ENCODE data around the gene ADAMTSL5.
"Not testable (repeated sequence)": the region's sequence is repeated elsewhere in the genome, so short reads cannot be mapped to it uniquely, and the experiment has no call there.

ADAMTSL5 gene

GRCh38 chr19:1512671-1513498, at the start of gene ADAMTSL5:
Gene ADAMTSL5 (minus strand): TSS chr19:1513019. CDS start chr19:1510943, 2,076 bp downstream.
- peak; percentile 82 for DNase-seq (ENCODE audit: low spot score)

DNA sequence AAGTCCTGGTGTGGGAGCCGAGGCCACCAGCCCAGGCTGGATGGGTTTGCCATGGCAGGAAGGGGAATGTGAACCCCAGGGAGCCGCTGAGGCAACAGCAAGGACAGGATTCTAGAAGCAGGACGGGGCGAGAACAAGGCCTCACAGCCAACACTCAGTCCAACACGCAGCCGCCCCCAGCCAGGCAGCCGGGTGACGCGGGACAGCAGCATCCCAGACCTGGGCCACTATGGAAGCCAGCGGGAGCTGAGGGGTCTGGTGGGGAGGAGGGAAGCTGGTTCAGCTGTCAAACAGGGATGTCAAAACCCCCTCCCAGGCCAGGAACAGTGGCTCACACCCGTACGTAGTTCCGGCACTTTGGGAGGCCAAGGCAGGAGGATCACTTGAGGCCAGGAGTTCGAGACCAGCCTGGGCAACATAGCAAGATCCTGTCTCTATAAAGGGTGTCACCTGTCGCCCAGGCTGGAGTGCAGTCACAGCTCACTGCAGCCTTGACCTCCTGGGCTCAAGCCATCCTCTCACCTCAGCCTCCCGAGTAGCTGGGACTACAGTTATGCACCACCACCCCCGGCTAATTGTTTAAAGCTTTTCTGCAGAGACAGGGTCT, 48.5 kb upstream of the ADAMTSL5 start:
- DNase-seq (ENCODE audit: low spot score), result no peak

DNA sequence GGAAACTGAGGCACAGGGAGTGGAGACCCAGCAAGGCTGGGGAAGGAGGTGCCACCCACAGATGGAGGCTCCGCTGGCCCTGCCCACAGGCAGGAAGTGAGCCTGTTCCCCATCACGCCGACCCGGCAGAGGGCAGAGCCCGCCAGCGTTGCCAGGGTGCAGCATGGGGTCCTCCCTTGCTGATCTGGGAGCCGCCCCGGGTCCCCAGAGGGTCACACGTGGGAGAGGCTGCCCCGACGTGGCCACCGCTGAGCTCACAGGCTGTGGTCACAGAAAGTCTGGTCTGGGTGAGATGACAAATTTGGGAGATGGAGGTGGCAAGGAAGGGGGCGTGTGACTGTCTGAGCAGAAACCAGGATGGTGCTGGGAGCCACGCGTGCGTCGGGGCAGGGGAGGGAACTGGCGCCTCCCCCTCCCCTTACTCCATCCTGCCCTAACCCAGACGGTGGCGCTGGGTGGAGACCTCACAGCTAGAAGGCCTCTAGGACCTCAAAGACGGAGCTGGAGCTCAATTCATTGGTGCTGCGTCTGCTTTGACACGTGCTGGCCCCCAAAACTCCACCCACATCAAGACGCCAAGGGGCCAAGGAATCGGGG, 47.6 kb upstream of the ADAMTSL5 start:
- DNase-seq (ENCODE audit: low spot score), result no peak

DNA sequence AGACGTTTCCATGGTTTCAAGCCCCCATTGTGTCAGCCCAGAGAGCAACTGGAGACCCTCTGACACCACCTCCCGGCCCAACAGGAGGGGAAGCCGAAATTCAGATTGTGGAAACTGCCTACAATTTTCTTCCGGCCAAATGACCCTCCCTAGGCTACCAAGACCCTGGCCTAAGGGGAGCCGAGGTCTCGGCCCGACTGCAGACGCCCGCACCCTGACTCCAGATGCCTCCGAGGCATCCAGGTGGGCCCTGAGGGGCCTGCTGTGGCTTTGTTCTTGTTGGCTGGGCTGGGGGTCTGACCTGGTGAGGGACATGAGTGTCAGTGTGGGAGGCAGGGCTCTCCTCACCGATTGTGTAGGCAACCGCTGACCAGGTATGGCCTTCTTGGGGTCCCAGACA, 45.7 kb upstream of the ADAMTSL5 start:
- no peak for DNase-seq (ENCODE audit: low spot score)

GRCh38 chr19:1556390-1557070, 43.7 kb upstream of the ADAMTSL5 start:
- no peak for DNase-seq (ENCODE audit: low spot score)

- DNase-seq (ENCODE audit: low spot score), result no peak
Observed at GRCh38 chr19:1555487-1556389, 42.9 kb upstream of the ADAMTSL5 start.

- DNase-seq (ENCODE audit: low spot score), result no peak
Observed at GRCh38 chr19:1554968-1555367, 42.1 kb upstream of the ADAMTSL5 start.

GRCh38 chr19:1553415-1553814, 40.6 kb upstream of the ADAMTSL5 start:
- DNase-seq (ENCODE audit: low spot score), result no peak

- no peak for DNase-seq (ENCODE audit: low spot score)
Observed at GRCh38 chr19:1551068-1552040, 38.5 kb upstream of the ADAMTSL5 start.

- no peak for DNase-seq (ENCODE audit: low spot score)
Observed at GRCh38 chr19:1549332-1549945, 36.6 kb upstream of the ADAMTSL5 start.

DNA sequence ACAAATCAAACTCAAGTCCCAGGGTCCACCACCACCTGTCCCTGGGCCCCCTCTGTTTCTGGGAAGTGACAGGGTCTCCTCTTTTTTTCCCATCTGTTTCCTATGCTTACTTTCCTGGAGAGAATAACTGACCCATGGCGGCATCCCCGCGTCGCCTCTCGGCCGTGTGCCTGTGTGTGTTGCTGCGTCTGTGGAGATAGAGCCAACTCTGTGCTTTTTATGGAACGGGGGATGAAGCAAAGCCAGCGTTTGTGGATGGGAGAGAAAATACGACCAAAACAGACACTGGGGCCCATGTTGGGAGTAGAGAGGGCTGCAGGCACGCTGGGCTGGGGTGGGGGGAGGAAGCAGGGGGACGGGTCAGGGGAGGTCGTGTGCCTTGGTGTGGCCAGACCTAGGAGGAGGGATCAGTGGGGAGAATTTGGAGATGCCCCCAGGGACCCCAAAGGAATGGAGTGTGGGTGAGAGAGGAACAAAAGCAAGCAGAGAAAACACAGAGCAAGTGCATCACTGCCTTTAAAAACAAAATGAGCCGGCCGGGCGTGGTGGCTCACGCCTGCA, 27.6 kb upstream of the ADAMTSL5 start:
- no peak for DNase-seq (ENCODE audit: low spot score)

- not testable (repeated sequence) for DNase-seq (ENCODE audit: low spot score)
Observed at GRCh38 chr19:1539749-1540148, 26.9 kb upstream of the ADAMTSL5 start.

DNA sequence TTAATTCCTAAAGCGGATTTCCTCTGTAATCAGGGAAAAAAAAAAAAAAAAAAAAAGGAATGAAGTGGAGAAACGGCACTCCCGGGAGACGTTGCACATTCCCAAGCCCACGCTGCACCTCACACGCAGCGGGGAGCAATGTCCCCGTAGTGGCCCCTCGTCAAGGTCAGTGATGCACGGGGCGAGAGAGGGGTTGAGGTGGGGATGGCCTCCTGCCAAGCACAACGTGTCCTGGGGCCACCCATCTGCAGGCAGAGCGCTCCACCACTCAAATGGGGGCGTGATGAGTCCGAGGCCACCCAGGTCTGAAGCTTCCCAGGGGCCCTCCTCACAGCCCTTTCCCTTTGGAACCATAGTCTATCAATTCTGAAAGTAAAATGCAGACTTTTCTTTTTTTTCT, 26.2 kb upstream of the ADAMTSL5 start:
- no peak for DNase-seq (ENCODE audit: low spot score)

DNA sequence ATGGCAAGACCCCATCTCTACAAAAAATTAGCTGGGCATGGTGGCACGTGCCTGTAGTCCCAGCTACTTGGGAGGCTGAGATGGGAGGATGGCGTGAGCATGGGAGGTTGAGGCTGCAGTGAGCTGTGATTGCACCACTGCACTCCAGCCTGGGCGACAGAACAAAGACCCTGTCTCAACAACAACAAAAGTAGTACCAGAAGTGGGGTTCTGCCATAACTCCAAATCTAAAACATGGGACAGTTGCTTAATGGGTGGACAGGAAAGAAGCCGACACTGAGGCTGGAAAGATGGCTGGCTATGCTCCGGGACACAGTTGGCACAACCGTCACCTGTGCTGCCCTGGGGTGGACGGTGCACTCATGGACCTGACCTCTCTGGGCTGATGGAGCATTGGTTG, 22.9 kb upstream of the ADAMTSL5 start:
- DNase-seq (ENCODE audit: low spot score), result not testable (repeated sequence)

DNA sequence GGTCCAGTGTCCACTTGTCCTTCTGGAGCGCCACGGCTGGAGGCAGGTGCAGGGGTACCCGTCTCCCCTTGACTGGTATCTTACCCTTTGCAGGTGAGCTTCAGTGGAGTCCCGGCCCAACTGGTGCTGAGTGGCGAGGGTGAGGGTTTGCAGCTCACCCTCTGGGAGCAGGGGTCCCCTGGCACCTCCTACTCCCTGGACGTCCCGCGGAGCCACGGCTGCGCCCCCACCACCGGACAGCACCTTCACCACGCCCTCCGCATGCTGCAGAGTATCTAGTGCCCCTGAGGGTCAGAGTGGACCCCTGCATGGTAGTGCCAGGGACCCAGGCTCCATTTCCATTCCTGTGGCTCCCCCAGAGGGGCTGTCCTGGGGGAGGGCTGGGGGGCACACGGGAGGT, 22.2 kb upstream of the ADAMTSL5 start:
- no peak for DNase-seq (ENCODE audit: low spot score)

- no peak for DNase-seq (ENCODE audit: low spot score)
Observed at GRCh38 chr19:1533510-1534150, 20.8 kb upstream of the ADAMTSL5 start.

DNA sequence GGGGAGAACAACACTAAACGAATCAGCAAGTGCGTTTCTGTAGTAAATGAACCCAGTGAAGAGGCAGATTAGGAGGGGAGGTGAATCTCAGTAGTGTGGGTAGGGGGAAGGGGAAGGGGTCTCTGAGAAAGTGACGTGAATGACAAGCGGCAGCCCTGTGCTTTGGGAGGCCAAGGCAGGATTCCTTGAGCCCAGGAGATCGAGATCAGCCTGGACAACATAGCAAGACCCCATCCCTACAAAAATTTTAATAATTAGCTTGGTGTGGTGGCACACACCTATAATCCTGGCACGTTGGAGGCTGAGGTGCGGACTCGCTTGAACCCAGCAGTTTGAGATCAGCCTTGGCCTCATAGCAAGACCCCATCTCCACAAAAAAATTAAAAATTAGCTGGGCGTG, 19.2 kb upstream of the ADAMTSL5 start:
- DNase-seq (ENCODE audit: low spot score), result no peak

DNA sequence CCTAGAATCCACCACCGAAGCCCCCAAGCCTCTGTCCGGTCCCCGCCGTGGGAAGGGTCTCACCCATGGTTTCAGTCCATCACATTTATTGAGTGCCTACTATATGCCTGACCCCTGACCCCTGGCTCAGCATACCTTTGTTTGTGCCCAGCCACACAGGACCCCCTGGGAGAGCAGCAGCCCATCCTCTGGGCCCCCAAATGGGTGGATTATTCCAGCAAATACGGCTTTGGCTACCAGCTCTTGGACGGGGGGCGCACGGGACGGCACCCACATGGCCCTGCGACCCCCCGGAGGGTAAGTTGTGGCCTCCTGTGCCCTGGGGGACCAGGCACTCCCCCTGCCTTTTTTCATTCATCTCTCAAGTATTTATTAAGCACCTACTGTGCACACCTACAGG, 18.8 kb upstream of the ADAMTSL5 start:
- DNase-seq (ENCODE audit: low spot score), result no peak

DNA sequence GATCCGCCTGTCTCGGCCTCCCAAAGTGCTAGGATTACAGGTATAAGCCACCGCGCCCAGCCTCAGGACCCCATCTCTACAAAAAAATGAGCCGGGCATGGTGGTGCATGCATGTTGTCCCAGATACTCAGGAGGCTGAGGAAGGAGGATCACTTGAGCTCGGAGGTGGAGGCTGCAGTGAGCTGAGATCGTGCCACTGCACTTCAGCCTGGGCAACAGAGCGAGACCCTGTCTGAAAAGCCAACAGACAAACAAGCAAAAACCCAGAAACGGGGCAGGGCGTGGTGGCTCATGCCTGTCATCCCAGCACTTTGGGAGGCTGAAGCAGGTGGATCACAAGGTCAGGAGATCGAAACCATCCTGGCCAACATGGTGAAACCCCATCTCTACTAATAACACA, 18.0 kb upstream of the ADAMTSL5 start:
- not testable (repeated sequence) for DNase-seq (ENCODE audit: low spot score)

Measured in AG08395 (cell line).